GM04504 (cell line): ENCODE data around the gene DOCK9.

Source experiments
- DNase-seq: peaks from one replicate; pipeline ENCODE4 v3.0.0-alpha.2; 2012; ENCODE audit warnings: low read depth

The DOCK9 gene

GRCh38 chr13:98998831-98999638, 21.2 kb upstream of the DOCK9 start:
- peak; percentile 31 for DNase-seq

- DNase-seq, result peak; percentile 49
These were observed 20.1 kb upstream of the DOCK9 start for GRCh38 chr13:98997738-98998641.

- no peak for DNase-seq
These were observed 19.3 kb upstream of the DOCK9 start for GRCh38 chr13:98997011-98997730.

GRCh38 chr13:98996046-98996445, 18.2 kb upstream of the DOCK9 start:
- no peak for DNase-seq

- no peak for DNase-seq
These were observed 17.0 kb upstream of the DOCK9 start for GRCh38 chr13:98994896-98995295.

- no peak for DNase-seq
These were observed 16.2 kb upstream of the DOCK9 start for GRCh38 chr13:98994080-98994479.

GRCh38 chr13:98992355-98992754, 14.5 kb upstream of the DOCK9 start:
- DNase-seq, result no peak

- no peak for DNase-seq
These were observed 12.8 kb upstream of the DOCK9 start for GRCh38 chr13:98990701-98991100.

GRCh38 chr13:98989469-98990235, 11.8 kb upstream of the DOCK9 start:
- no peak for DNase-seq

GRCh38 chr13:98988780-98989179, 10.9 kb upstream of the DOCK9 start:
- no peak for DNase-seq

GRCh38 chr13:98988277-98988676, 10.4 kb upstream of the DOCK9 start:
- DNase-seq, result no peak

GRCh38 chr13:98987275-98987674, 9.4 kb upstream of the DOCK9 start:
- no peak for DNase-seq

- DNase-seq, result no peak
These were observed 8.5 kb upstream of the DOCK9 start for GRCh38 chr13:98986226-98986846.

- no peak for DNase-seq
These were observed 7.7 kb upstream of the DOCK9 start for GRCh38 chr13:98985591-98985990.

- no peak for DNase-seq
These were observed 7.1 kb upstream of the DOCK9 start for GRCh38 chr13:98984983-98985382.

- no peak for DNase-seq
These were observed 6.3 kb upstream of the DOCK9 start for GRCh38 chr13:98984118-98984517.

- no peak for DNase-seq
These were observed 5.3 kb upstream of the DOCK9 start for GRCh38 chr13:98983182-98983581.

- no peak for DNase-seq
These were observed 3.7 kb upstream of the DOCK9 start for GRCh38 chr13:98981369-98982080.

GRCh38 chr13:98979012-98979660, 1.3 kb upstream of the DOCK9 start:
- DNase-seq, result no peak

GRCh38 chr13:98978280-98978679, 416 bp upstream of the DOCK9 start:
- DNase-seq, result peak; percentile 63
